HG02970 (cell line): ENCODE results near the gene PMPCA.

Source experiments
- ATAC-seq: cut with Tn5 transposase; IDR thresholded peaks from one replicate; pipeline ENCODE4 v1.9.1; 2021; ENCODE audit warnings: mild to moderate bottlenecking, moderate library complexity, moderate number of reproducible peaks; ENCODE audit not compliant: unreplicated experiment, low FRiP score

The PMPCA gene

GRCh38 chr9:136433043-136433715, 22.7 kb downstream of the PMPCA start:
- no peak for ATAC-seq

GRCh38 chr9:136433849-136434579, 23.6 kb downstream of the PMPCA start:
- no peak for ATAC-seq

DNA sequence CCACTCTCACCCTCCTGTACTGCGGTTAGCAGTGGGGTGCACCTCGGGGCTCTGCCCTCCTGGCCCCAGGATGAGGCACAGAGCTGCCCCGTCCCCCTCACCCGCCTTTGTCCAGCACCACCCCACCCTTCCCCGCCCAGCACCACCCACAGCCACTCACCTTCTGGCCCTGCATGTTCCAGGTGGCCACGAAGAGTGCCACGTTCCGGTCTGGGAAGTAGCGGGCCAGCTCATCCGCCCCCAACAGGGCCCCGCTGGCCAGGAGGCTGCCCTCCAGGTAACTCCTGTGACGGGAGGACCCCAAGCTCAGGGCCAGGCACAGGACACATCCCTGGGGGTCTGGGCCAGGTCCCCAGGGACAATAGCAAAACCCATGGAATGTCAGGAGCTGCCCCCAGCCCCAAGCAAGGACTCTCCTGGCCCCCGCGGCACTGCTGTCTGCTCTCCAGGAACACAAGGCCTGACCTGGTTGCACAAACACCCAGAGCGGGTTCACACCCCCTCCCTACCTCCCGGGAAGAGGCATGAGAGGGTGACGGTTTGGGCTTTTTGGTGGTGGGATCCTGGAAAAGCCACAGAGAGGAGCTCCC, 24.2 kb downstream of the PMPCA start:
- ATAC-seq: no peak

DNA sequence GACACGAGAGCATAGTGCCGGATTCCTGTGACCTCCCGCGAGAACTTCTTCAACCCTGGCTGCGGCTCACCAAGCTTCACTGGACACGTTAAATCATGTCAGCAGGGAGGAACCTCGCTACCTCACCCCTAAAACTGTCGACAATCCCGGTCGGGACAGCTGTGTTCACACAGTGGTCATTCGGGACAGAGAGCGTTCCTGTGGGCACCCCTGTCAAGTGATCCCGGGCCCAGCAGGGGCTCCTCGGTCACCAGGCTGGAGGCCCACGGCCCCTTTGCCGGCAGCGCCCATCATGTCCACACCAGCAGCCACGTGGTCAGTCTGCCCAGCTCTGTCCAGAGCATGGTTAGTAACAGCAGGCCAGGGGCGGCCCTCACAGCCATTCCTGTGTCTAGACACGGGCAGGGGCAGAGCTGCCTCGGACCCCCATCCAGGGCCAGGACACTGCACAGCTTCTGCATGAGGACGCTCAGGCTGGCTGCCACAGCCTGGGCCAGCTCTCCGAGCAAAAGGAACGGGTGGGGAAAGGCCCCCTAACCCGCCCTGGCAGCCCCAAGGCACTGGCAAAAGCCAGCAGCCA, 25.7 kb downstream of the PMPCA start:
- no peak for ATAC-seq

DNA sequence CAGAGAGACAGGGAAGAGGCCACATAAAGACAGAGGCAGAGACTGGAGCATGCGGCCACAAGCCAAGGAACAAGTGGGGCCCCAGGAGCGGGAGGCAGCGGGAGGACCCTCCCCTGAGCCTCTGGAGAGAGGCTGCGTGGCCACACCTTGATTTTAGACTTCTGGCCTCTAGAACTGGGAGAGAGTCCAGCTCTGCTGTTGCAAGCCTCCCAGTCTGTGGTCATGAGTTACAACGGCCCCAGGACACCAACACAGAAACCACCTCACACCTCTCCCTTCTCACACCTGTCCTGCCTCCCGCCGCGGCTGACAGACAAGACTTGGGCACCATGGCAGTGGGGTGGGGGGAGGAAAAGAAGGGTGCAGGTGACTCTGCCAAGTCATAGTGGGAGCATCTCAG, 27.0 kb downstream of the PMPCA start:
- no peak for ATAC-seq

DNA sequence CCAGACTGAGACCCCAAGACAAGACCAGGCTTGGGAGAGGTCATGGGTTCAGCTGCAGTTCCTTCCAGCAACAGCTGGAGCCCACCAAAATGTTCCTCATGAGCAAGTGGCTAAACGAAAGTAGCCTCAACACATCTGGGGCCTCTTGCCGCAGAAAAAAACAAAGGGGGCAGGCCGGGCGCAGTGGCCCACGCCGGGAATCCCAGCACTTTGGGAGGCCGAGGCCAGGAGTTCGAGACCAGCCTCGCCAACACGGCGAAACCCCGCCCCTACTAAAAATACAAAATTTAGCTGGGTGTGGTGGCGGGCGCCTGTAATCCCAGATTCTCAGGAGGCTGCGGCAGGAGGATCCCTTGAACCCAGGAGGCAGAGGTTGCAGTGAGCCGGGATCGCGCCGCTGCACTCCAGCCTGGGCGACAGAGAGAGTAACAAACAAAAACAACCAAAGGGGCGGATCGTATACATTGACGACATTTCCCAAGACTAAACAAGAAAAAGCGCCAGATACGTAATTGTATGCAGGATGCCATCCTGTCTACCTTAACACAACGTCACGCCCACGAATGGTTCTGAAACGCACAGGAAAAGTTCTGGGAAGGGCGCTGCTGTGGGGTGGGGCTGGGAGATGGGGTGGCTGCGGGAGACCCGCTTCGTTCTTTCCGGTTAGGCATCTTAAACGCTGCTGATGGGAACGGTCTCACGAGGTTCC, 27.5 kb downstream of the PMPCA start:
- ATAC-seq: no peak

DNA sequence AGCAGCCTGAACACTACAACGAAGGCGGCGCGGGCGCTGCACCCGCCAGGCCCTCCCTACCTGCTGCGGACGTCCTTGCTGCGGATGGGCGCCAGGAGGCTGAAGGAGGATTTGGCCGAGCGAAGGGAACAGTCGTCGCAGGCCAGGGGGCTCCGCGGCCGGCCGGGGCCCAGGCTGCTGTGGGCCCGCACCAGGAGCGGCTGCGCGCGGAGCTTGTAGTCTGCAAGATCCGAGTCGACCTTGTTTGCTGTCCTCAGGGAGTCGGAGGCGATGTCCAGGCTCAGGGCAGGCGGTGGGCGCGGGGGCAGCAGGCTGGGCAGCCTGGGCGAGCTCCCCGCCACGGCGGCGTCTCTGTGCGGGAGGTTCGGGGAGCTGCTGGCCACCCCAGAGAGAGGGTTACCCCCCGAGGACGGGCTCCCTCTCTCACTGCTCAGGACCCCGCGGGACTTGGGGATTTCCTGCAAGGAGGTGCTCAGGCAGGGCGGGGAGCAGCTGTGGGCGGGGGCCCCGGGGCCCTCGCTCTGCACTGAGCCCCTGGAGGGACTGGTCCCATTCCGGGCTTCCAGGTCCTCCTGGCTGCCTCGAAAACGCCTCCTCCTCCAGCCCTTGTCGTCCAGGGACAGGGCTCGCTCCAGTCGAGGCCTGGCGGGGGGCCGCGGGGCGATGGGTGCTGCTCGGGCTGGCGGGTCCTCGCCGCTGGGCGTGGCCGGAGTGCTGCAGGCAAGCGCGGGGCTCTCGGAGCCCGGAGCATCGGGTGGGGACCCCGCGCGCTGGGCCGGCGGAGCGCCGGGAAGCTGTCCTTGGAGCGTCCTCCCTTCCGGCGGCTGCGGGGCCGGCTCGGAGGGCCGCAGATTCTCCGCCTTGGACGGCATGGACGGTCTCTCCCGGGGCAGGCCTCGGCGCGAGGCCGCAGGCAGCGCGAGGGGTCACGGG, 28.4 kb downstream of the PMPCA start:
- peak; percentile 50 for ATAC-seq

- peak; percentile 61 for ATAC-seq
Measured at GRCh38 chr9:136439481-136440408, 29.3 kb downstream of the PMPCA start, which contains the start of gene INPP5E. Gene INPP5E, minus strand, starts transcription at chr9:136439845. Its CDS starts 426 bp downstream, at chr9:136439419.

DNA sequence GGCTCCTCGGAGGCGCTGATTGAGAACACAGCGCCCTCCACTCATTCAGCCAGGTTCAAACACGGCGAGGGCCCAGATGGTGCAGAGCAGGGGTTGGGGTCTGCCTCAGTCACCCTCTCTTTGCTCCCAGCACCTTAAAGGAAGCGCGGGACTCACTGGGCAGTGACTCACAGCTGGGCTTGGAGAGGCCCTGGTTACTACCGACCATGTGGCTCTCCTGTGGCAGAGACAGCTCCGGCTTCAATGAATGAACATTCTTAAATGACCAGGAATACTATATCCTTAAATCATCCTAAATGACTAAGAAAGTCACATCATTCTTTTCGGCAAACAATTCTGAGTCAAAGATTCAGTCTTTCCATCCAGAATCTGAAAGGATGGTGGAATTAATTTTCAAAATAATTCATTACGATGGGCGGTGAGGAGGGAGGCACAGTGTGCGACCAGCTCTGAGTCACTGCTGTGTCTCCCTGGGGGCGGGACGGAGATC, 30.8 kb downstream of the PMPCA start:
- no peak for ATAC-seq

GRCh38 chr9:136441681-136442245, 31.3 kb downstream of the PMPCA start:
- no peak for ATAC-seq

DNA sequence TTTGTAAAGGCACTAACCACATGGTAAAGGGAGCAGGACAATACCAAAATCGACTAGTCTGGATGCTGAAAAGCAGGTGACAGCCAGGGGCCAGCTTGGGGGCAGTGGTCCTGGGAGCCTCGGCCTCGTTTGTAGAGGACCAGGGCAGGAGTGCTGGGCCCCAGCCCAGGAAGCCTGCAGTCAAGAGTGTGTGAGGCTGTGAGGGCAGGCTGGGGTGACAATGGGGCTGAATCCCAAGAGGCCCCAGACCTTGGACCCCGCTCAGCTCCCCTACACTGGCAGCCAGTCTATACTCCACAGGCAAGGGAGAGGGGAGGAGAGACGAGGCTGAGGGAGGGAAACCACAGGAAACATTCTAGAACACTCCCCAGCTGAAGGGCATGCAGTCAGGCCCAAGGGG, 31.8 kb downstream of the PMPCA start:
- no peak for ATAC-seq

GRCh38 chr9:136443087-136443486, 32.6 kb downstream of the PMPCA start:
- ATAC-seq: no peak

- no peak for ATAC-seq
Measured at GRCh38 chr9:136443687-136444086, 33.2 kb downstream of the PMPCA start.

DNA sequence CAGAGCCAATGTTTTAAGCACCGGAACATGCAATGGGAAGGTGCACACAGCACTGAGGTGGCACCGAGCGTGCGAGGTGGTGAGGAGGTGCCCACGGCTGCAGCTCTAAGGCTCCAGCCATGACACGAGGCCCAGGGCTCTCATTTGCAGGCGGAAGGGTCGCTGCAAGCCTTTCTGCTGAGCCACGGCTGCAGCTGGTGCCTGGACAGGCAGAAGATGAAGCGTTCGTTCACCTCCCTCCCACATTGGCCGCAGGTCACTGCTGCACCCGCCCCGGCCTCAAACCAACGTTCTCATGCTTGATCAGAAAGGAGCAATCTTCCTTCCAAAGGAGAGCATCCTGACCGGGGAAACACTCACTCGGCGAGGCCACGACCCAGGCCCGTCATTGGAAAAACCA, 33.6 kb downstream of the PMPCA start:
- ATAC-seq: no peak

DNA sequence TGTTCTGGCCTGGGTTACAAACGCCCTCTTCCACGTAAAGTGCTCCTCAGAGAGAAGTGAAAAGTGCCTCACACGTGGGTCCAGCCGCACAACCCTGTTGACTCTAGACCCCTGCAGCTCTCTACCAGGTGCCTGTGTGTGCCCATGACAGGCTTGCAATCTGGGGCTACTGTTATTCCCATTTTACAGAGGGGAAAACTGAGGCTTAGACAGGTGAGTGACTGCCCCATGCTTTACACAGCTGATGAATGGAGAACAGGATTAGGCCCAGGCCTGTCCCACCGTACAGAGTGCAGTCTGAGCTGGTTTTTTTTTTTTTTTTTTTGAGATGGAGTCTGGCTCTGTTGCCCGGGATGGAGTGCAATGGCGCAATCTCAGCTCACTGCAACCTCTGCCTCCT, 35.3 kb downstream of the PMPCA start:
- ATAC-seq: no peak

DNA sequence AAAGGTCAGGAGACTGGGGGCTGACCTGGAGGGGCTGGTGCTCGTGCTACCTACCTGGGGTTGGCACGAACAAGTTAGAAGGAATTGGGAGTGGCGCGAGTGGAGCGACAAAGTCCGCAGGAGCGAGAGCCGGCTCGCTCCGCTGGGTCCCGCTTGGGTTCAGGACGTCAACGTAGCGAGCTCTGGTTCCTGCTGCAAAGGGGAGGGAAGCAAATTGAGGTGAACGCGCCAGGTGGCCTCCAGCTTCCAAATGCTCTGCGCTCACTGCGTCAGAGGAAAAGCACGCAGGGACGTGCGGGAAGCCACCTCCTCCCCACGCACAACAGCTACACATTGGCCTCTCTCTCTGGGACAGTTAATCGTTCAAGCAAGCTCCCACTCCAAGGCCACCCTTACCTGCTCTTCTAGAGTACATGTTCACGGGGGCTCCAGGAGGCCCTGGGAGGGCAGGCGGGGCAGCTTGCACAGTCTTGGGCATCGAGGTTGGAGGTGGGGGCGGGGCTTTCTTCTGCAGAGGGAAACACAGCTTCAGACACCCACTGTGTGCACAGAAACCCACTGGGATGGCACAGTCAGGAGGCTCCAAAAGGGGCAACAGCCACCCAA, 36.8 kb downstream of the PMPCA start:
- no peak for ATAC-seq

DNA sequence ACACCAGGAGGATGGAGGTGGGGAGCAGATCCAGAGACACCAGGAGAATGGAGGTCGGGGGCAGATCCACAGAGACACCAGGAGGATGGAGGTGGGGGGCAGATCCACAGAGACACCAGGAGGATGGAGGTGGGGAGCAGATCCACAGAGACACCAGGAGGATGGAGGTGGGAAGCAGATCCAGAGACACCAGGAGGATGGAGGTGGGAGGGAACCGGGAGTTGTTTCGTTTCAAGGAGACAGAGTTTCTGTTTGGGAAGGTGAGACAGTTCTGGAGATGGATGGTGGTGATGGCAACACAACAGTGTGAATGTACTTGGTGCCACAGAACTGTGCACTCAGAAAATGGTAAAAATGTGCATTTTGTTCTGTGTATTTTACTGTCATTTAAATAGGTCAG, 38.2 kb downstream of the PMPCA start:
- no peak for ATAC-seq
